HepG2 (cell line): ENCODE data around the gene SEMA4B. TPM values are rescaled to one million over a fixed set of nuclear protein-coding genes. Genes with fewer than 3 reads are reported as not detected.

Source experiments
- AGO2 ChIP-seq: fragments of 200-400 bp; formaldehyde crosslinking; optimal IDR thresholded peaks from 2 replicates; pipeline ENCODE3; 2017; ENCODE audit warnings: mild to moderate bottlenecking, low read depth, low read length, moderate library complexity
- ETV5 ChIP-seq: IDR thresholded peaks from 2 replicates; pipeline ENCODE4 v1.6.1; 2018; ENCODE audit warnings: missing biosample characterization, missing genetic modification reagents, inconsistent platforms, borderline replicate concordance
- MYC ChIP-seq: sonication (generic); formaldehyde crosslinking; IDR thresholded peaks from 2 replicates; pipeline ENCODE4 v1.9.0; 2021; ENCODE audit warnings: missing genetic modification reagents, borderline replicate concordance
- NR3C1 ChIP-seq: sonication (generic); formaldehyde crosslinking; IDR thresholded peaks from 2 replicates; pipeline ENCODE4 v1.4.0; 2020; ENCODE audit warnings: missing genetic modification reagents
- SATB2 ChIP-seq: sonication (generic); formaldehyde crosslinking; IDR thresholded peaks from 2 replicates; pipeline ENCODE4 v1.5.0; 2020; ENCODE audit warnings: missing genetic modification reagents
- ZNF160 ChIP-seq: sonication (generic); formaldehyde crosslinking; IDR thresholded peaks from 2 replicates; pipeline ENCODE4 v1.8.0; 2022; ENCODE audit warnings: mild to moderate bottlenecking, inconsistent platforms, missing genetic modification reagents
- ZNF20 ChIP-seq: sonication (generic); formaldehyde crosslinking; IDR thresholded peaks from 2 replicates; pipeline ENCODE4 v1.4.0; 2020; ENCODE audit warnings: mild to moderate bottlenecking, moderate library complexity, missing genetic modification reagents
- ZNF205 ChIP-seq: IDR thresholded peaks from 2 replicates; pipeline ENCODE4 v1.6.1; 2018; ENCODE audit warnings: missing biosample characterization, missing genetic modification reagents
- polyA plus RNA-seq, 8 experiments: library from polyadenylated mRNA; depleted of rRNA in 3 of 8; stranded (reverse) in 7 of 8; unstranded in 1 of 8; fragments of >200 nt; fragmentation: Illumina TruSeq in 4 of 8; extraction: Trizol in 4 of 8; gene quantifications; 2 replicates each; pipeline versions ENCODE4 v1.2.1 to v1.2.3, GENCODE V29; 2011 to 2016; ENCODE audit warnings: low read depth in 4 of 8, missing spikeins in 1 of 8, mixed read lengths in 1 of 8; ENCODE audit not compliant: insufficient read depth in 1 of 8
- total RNA-seq, 5 experiments: library from RNA; depleted of rRNA; stranded (reverse); fragments of >200 nt; fragmentation: Illumina TruSeq; extraction: Trizol; gene quantifications; 2 replicates each; pipeline ENCODE4 v1.2.3, GENCODE V29; 2016; ENCODE audit warnings: low read depth in 1 of 5
- TF ChIP-seq, protein P1 (sequence below): sonication (generic); formaldehyde crosslinking; IDR thresholded peaks from one replicate; pipeline ENCODE4 v1.5.1; 2020; ENCODE audit warnings: mild to moderate bottlenecking, missing genetic modification reagents; ENCODE audit errors: not compliant biosample characterization
- TF ChIP-seq, protein P2 (sequence below): sonication (generic); formaldehyde crosslinking; IDR thresholded peaks from 2 replicates; pipeline ENCODE4 v1.4.0; 2020; ENCODE audit warnings: mild to moderate bottlenecking, missing genetic modification reagents
- TF ChIP-seq, protein P3 (sequence below): sonication (generic); formaldehyde crosslinking; IDR thresholded peaks from 2 replicates; pipeline ENCODE4 v1.5.0; 2020; ENCODE audit warnings: mild to moderate bottlenecking, low read depth, missing genetic modification reagents, borderline replicate concordance
- TF ChIP-seq, protein P4 (sequence below): sonication (generic); formaldehyde crosslinking; IDR thresholded peaks from 2 replicates; pipeline ENCODE4 v1.8.1; 2022; ENCODE audit warnings: mild to moderate bottlenecking, missing genetic modification reagents

Gene SEMA4B
- total and polyA plus RNA-seq, 2 of the 13 experiments (the other 11 are each of a cell fraction or from before 2014, with no cell fraction given) = 2.1 to 17.0 TPM

DNA sequence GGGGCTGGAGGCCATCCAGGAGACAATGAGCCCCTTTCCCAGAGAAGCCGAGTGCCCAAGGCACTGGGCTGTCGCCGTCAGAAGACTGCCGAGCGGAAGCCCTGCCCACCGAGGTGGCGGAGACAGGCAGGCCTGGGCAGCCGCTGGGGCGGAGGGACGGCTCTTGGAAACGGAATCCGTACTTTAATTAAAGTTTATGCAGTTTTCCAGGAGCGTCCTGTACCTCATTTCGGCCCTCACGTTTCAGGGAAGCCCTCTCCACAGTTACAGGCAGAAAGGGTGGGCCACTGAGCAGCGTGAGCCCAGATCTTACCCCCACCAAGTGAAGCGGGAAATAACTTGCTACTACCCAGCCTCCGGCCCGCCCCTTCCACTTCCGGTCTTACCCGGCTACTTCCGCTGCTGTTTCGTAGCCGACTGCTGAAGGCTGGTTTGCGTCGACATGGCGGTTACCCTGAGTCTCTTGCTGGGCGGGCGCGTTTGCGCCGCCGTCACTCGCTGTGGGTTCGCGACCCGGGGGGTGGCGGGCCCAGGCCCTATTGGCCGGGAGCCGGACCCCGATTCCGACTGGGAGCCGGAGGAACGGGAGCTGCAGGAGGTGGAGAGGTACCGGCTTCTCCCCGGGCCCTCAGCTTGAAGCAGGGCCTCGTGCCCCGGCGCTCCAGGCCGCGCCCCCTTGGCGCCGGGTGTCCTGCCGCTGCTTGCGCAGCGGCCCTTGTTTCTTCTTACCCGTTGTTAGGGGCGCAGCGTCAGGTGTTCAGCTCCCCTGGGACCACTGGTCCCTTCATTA is 64.3 kb downstream of the SEMA4B start, which contains the start of gene NGRN (continued):
- TF ChIP-seq, protein P1, sequence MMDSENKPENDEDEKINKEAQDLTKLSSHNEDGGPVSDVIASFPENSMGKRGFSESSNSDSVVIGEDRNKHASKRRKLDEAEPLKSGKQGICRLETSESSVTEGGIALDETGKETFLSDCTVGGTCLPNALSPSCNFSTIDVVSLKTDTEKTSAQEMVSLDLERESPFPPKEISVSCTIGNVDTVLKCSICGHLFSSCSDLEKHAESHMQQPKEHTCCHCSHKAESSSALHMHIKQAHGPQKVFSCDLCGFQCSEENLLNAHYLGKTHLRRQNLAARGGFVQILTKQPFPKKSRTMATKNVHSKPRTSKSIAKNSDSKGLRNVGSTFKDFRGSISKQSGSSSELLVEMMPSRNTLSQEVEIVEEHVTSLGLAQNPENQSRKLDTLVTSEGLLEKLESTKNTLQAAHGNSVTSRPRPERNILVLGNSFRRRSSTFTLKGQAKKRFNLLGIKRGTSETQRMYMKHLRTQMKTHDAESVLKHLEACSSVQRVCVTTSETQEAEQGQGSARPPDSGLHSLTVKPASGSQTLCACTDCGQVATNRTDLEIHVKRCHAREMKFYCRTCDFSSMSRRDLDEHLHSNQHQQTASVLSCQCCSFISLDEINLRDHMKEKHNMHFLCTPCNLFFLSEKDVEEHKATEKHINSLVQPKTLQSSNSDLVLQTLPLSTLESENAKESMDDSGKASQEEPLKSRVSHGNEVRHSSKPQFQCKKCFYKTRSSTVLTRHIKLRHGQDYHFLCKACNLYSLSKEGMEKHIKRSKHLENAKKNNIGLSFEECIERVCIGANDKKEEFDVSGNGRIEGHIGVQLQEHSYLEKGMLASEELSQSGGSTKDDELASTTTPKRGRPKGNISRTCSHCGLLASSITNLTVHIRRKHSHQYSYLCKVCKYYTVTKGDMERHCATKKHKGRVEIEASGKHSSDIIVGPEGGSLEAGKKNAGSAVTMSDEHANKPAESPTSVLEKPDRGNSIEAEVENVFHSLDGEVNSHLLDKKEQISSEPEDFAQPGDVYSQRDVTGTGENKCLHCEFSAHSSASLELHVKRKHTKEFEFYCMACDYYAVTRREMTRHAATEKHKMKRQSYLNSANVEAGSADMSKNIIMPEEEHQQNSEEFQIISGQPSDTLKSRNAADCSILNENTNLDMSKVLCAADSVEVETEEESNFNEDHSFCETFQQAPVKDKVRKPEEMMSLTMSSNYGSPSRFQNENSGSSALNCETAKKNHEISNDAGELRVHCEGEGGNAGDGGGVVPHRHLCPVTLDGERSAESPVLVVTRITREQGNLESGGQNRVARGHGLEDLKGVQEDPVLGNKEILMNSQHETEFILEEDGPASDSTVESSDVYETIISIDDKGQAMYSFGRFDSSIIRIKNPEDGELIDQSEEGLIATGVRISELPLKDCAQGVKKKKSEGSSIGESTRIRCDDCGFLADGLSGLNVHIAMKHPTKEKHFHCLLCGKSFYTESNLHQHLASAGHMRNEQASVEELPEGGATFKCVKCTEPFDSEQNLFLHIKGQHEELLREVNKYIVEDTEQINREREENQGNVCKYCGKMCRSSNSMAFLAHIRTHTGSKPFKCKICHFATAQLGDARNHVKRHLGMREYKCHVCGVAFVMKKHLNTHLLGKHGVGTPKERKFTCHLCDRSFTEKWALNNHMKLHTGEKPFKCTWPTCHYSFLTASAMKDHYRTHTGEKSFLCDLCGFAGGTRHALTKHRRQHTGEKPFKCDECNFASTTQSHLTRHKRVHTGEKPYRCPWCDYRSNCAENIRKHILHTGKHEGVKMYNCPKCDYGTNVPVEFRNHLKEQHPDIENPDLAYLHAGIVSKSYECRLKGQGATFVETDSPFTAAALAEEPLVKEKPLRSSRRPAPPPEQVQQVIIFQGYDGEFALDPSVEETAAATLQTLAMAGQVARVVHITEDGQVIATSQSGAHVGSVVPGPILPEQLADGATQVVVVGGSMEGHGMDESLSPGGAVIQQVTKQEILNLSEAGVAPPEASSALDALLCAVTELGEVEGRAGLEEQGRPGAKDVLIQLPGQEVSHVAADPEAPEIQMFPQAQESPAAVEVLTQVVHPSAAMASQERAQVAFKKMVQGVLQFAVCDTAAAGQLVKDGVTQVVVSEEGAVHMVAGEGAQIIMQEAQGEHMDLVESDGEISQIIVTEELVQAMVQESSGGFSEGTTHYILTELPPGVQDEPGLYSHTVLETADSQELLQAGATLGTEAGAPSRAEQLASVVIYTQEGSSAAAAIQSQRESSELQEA (CRISPR knock-in tag) = peak; percentile 69
- TF ChIP-seq ZNF20 (CRISPR knock-in tag) (no peak), AGO2 (peak; percentile 84), MYC (CRISPR knock-in tag) (peak; percentile 86; the same call in 1 of the 2 replicates), ETV5 (CRISPR knock-in tag) (peak; percentile 93), SATB2 (0 out of 2 replicates have a peak, but pooled peaks have one; percentile 11), NR3C1 (CRISPR knock-in tag) (no peak), ZNF160 (CRISPR knock-in tag) (0 out of 2 replicates have a peak, but pooled peaks have one; percentile 33), ZNF205 (CRISPR knock-in tag) (peak; percentile 46; the same call in 1 of the 2 replicates)
- TF ChIP-seq, protein P2, sequence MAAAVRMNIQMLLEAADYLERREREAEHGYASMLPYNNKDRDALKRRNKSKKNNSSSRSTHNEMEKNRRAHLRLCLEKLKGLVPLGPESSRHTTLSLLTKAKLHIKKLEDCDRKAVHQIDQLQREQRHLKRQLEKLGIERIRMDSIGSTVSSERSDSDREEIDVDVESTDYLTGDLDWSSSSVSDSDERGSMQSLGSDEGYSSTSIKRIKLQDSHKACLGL = peak; percentile 87
- TF ChIP-seq, protein P3, sequence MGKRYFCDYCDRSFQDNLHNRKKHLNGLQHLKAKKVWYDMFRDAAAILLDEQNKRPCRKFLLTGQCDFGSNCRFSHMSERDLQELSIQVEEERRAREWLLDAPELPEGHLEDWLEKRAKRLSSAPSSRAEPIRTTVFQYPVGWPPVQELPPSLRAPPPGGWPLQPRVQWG (CRISPR knock-in tag) = no peak
- TF ChIP-seq, protein P4, sequence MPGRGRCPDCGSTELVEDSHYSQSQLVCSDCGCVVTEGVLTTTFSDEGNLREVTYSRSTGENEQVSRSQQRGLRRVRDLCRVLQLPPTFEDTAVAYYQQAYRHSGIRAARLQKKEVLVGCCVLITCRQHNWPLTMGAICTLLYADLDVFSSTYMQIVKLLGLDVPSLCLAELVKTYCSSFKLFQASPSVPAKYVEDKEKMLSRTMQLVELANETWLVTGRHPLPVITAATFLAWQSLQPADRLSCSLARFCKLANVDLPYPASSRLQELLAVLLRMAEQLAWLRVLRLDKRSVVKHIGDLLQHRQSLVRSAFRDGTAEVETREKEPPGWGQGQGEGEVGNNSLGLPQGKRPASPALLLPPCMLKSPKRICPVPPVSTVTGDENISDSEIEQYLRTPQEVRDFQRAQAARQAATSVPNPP = peak; percentile 83
